SH-SY5Y (cell line): ENCODE data around the gene KCNJ1.

Experiments used
- GATA2 ChIP-seq: IDR thresholded peaks from 2 replicates; pipeline ENCODE4 v1.6.1; 2011; ENCODE audit warnings: mild to moderate bottlenecking, low read depth, low read length
- GATA3 ChIP-seq: IDR thresholded peaks from 2 replicates; pipeline ENCODE4 v1.6.1; 2011; ENCODE audit warnings: low read depth, mild to moderate bottlenecking, low read length, moderate library complexity

DNA sequence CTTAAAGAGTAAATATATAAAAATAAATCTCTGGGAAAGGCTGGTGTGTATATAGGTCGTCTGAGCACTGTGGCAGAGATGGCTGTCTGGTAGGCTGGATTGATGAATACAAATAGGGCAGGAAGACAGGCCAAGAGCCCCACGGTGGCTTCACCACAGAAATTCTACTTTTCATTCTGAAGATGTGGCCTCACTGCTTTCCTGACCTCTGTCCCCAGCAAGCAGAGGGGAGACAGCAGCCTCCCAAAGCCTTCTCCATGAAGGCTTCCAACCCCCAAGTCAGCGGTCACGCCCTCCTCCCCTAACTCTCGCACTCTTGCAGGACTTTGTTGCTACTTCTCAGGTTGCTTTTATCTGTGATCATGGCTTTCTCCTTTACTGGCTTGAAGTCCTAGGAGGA, 10.6 kb upstream of the KCNJ1 start:
- TF ChIP-seq GATA3 (no peak), GATA2 (no peak)
